Caco-2 (cell line): ENCODE measurements around the gene MOAP1. TPM values are rescaled to one million over a fixed set of nuclear protein-coding genes. Genes with fewer than 3 reads are reported as not detected.
"Not testable (repeated sequence)": the region's sequence is repeated elsewhere in the genome, so short reads cannot be mapped to it uniquely, and the experiment has no call there.

Source experiments
- BruUV-seq: library from RNA; stranded (reverse); fragments of 400-500 nt; replicated peaks from 2 replicates; lab custom pipeline; 2021; lab: Mats Ljungman, UMichigan
- CTCF ChIA-PET: fragments of 300-600 bp; sonication (Branson Sonifier 250); formaldehyde crosslinking; loops from one replicate; lab custom pipeline; 2022; ENCODE audit warnings: antibody characterized with exemption; lab: Charles Lee
- POLR2A ChIA-PET: fragments of 300-600 bp; sonication (Branson Sonifier 250); formaldehyde crosslinking; loops from one replicate; lab custom pipeline; 2022; ENCODE audit warnings: antibody characterized with exemption; lab: Charles Lee
- DNase-seq, 2 experiments: peaks; one replicate each; pipeline versions ENCODE4 v3.0.0 to v3.0.0-alpha.2; 2020 to 2022
- H3K27me3 ChIP-seq: replicated peaks from 2 replicates; pipeline ENCODE4 v1.6.0; 2011; ENCODE audit warnings: low read length; ENCODE audit not compliant: control insufficient read depth, insufficient read depth
- H3K36me3 ChIP-seq: 2 replicates; pipeline ENCODE4 v1.5.1; 2011; ENCODE audit warnings: low read length; ENCODE audit not compliant: control insufficient read depth, insufficient read depth
- H3K4me1 ChIP-seq: fragments of 250-450 bp; sonication (Bioruptor Pico); 2 replicates; pipeline ENCODE4 v1.5.1; 2020; ENCODE audit warnings: mild to moderate bottlenecking
- H3K4me3 ChIP-seq: 2 replicates; pipeline ENCODE4 v1.5.1; 2011; ENCODE audit warnings: low read depth, mild to moderate bottlenecking, control low read depth, low read length
- H3K9me3 ChIP-seq: fragments of 250-450 bp; sonication (Bioruptor Pico); 2 replicates; pipeline ENCODE4 v1.5.1; 2020; ENCODE audit warnings: mild to moderate bottlenecking, moderate library complexity
- H3K27ac Mint-ChIP-seq: one replicate; pipeline ENCODE4 v1.8.0; 2022; ENCODE audit warnings: mixed read lengths; ENCODE audit not compliant: unreplicated experiment
- H3K27me3 Mint-ChIP-seq: one replicate; pipeline ENCODE4 v1.8.0; 2022; ENCODE audit warnings: mixed read lengths; ENCODE audit not compliant: insufficient read depth, unreplicated experiment
- H3K36me3 Mint-ChIP-seq: one replicate; pipeline ENCODE4 v1.8.0; 2022; ENCODE audit warnings: mild to moderate bottlenecking, mixed read lengths; ENCODE audit not compliant: insufficient read depth, unreplicated experiment
- H3K4me1 Mint-ChIP-seq: one replicate; pipeline ENCODE4 v1.8.0; 2022; ENCODE audit warnings: low read depth, mixed read lengths; ENCODE audit not compliant: unreplicated experiment
- H3K4me3 Mint-ChIP-seq: one replicate; pipeline ENCODE4 v1.8.0; 2022; ENCODE audit warnings: mild to moderate bottlenecking, moderate library complexity, mixed read lengths; ENCODE audit not compliant: unreplicated experiment
- H3K9me3 Mint-ChIP-seq: one replicate; pipeline ENCODE4 v1.8.0; 2022; ENCODE audit warnings: mixed read lengths; ENCODE audit not compliant: unreplicated experiment
- intact Hi-C: fragments of 100-400 bp; cut with micrococcal nuclease; formaldehyde crosslinking; loops from one replicate; pipeline ENCODE4 v1.10.0; 2022; ENCODE audit not compliant: unreplicated experiment
- total RNA-seq: library from RNA; stranded (reverse); gene quantifications from 2 replicates; pipeline ENCODE4 v1.2.3, GENCODE V29; 2022
- TF ChIP-seq, protein P1 (sequence below), 2 experiments: fragments of 200-600 bp in 1 of 2; IDR thresholded peaks; 1 replicate in 1 of 2; 2 replicates in 1 of 2; pipeline versions ENCODE4 v1.5.1 to v1.8.0; 2011 to 2022; ENCODE audit warnings: antibody characterized with exemption in 1 of 2, control low read depth in 1 of 2, inconsistent platforms in 1 of 2, low read depth in 1 of 2, low read length in 1 of 2, mild to moderate bottlenecking in 1 of 2, moderate library complexity in 1 of 2; ENCODE audit not compliant: insufficient read depth in 1 of 2, severe bottlenecking in 1 of 2, unreplicated experiment in 1 of 2

Gene MOAP1
- total RNA-seq, 1 experiment from 2014 or later = 12.2 TPM

DNA sequence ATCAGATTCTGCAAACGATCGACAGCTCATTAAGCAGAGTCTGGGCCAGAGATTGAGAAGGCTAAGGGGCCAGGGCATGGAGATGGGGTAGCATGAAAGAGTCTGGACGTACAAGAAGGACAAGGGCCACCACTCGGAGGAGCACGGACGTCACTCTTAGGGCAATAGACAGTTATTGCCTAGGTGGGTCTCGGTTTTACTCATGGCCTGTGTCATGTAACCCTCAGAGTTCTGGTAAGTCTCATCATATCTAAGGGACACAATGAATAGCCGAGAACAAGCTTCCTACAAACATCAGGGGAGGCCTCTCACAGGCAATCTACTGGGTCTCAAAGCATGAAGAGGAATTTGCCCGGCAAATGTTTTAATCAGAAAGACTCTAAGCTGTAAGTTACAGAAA lies 38.6 kb downstream of the MOAP1 start:
- CTCF ChIA-PET = interaction anchor here (0.6 to 1.3 kb wide), 4 partner anchors 14 to 41 kb away, joined by 3 to 4 read pairs (median 4); partner anchors contain the start of gene ITPK1
- H3K4me3 Mint-ChIP-seq = no peak overlapping the region

DNA sequence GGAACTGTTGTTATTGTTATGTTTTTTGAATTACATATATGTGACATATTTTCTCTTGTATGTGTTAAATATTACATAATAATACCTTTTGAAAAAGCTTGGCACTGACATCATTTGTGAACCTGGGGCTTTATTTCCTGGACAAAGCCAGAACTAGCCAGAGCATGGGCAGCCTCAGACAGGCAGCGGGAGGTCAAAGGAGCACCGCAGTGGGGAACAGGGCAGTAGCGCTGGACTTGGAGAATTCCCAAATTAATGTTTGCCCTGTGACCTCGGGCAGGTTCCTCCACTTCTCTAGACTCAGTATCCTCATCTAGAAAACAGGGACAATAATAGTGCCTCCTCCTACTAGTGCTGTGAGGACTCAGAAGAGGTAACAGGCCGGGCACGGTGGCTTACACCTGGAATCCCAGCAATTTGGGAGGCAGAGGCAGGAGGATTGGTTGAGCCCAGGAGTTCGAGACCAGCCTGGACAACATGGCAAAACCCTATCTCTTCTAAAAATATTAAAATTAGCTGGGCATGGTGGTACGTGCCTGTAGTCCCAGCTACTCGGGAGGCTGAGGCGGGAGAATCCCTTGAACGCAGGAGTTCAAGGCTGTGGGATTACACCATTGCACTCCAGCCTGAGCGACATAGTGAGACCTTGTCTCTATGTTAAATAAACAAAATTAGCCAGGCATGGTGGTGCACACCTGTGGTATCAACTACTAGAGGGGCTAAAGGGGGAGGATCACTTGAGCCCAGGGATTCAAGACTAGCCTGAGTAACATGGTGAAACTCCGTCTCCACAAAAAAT lies 41.6 kb downstream of the MOAP1 start:
- Mint-ChIP-seq H3K27ac (no peak overlapping the region), H3K36me3 (peaks cover 6% of the 10 kb centered on the region), H3K9me3 (no peaks in the 10 kb centered on the region), H3K27me3 (no peaks in the 10 kb centered on the region), H3K4me3 (no peak overlapping the region), H3K4me1 (peaks cover 6% of the 10 kb centered on the region)
- CTCF ChIA-PET = no interaction called here
- H3K36me3 ChIP-seq = no peaks in the 10 kb centered on the region
- DNase-seq = no peak
- H3K4me1 ChIP-seq = peaks cover 5% of the 10 kb centered on the region; the same call in 1 of the 2 replicates
- intact Hi-C loops = no loop called here
- H3K4me3 ChIP-seq = no peak overlapping the region
- POLR2A ChIA-PET = no interaction called here
- TF ChIP-seq, protein P1, sequence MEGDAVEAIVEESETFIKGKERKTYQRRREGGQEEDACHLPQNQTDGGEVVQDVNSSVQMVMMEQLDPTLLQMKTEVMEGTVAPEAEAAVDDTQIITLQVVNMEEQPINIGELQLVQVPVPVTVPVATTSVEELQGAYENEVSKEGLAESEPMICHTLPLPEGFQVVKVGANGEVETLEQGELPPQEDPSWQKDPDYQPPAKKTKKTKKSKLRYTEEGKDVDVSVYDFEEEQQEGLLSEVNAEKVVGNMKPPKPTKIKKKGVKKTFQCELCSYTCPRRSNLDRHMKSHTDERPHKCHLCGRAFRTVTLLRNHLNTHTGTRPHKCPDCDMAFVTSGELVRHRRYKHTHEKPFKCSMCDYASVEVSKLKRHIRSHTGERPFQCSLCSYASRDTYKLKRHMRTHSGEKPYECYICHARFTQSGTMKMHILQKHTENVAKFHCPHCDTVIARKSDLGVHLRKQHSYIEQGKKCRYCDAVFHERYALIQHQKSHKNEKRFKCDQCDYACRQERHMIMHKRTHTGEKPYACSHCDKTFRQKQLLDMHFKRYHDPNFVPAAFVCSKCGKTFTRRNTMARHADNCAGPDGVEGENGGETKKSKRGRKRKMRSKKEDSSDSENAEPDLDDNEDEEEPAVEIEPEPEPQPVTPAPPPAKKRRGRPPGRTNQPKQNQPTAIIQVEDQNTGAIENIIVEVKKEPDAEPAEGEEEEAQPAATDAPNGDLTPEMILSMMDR (IDR thresholded peaks at IDR 0.05; ENCODE audit: insufficient read depth in 1 of 2, low read depth in 1 of 2, low read length in 1 of 2, severe bottlenecking in 1 of 2, unreplicated experiment in 1 of 2) = no peak
- BruUV-seq = no TSS peak
- H3K27me3 ChIP-seq = no peaks in the 10 kb centered on the region
- no peaks in the 10 kb centered on the region for H3K9me3 ChIP-seq

More for the DNA sequence above, 38.6 kb downstream of the MOAP1 start:
- no peak overlapping the region for H3K4me3 ChIP-seq
- no peaks in the 10 kb centered on the region for H3K27me3 ChIP-seq
- intact Hi-C loops = no loop called here
- TF ChIP-seq, protein P1 (IDR thresholded peaks at IDR 0.05; ENCODE audit: insufficient read depth in 1 of 2, low read depth in 1 of 2, low read length in 1 of 2, severe bottlenecking in 1 of 2, unreplicated experiment in 1 of 2) = no peak
- no peaks in the 10 kb centered on the region for H3K9me3 Mint-ChIP-seq
- DNase-seq = no peak
- H3K4me1 Mint-ChIP-seq = peaks cover 12% of the 10 kb centered on the region
- no TSS peak for BruUV-seq
- H3K27ac Mint-ChIP-seq = no peak overlapping the region
- peaks cover 5% of the 10 kb centered on the region for H3K36me3 Mint-ChIP-seq
- H3K4me1 ChIP-seq = peaks cover 25% of the 10 kb centered on the region
- H3K9me3 ChIP-seq = no peaks in the 10 kb centered on the region
- no peaks in the 10 kb centered on the region for H3K27me3 Mint-ChIP-seq
- POLR2A ChIA-PET = no interaction called here
- H3K36me3 ChIP-seq = no peaks in the 10 kb centered on the region

DNA sequence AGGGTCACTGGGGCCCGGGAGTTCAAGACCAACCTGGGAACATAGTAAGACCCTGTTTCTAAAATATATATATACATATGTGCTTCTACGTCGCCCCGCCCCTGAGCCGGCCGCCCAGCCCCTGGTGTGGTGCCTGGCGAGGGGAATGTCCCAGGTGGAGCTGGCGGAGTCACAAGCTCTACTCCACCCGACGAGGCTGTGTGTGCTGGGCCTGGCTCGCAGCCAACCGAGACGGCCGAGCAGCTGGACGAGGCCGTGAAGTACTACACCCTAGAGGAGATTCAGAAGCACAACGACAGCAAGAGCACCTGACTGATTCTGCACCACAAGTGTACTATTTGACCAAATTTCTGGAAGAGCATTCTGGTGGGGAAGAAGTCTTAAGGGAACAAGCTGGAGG lies 46.8 kb downstream of the MOAP1 start:
- peaks cover 6% of the 10 kb centered on the region for H3K4me1 Mint-ChIP-seq
- no peaks in the 10 kb centered on the region for H3K9me3 Mint-ChIP-seq
- Histone ChIP-seq H3K9me3 (no peaks in the 10 kb centered on the region), H3K36me3 (no peaks in the 10 kb centered on the region), H3K4me1 (no peaks in the 10 kb centered on the region), H3K27me3 (no peaks in the 10 kb centered on the region), H3K4me3 (no peak overlapping the region)
- no peak for DNase-seq
- H3K36me3 Mint-ChIP-seq = peaks cover 6% of the 10 kb centered on the region
- H3K27ac Mint-ChIP-seq = no peak overlapping the region
- no peak overlapping the region for H3K4me3 Mint-ChIP-seq
- intact Hi-C loops = no loop called here
- POLR2A ChIA-PET = no interaction called here
- no peaks in the 10 kb centered on the region for H3K27me3 Mint-ChIP-seq
- TF ChIP-seq, protein P1 (IDR thresholded peaks at IDR 0.05; ENCODE audit: insufficient read depth in 1 of 2, low read depth in 1 of 2, low read length in 1 of 2, severe bottlenecking in 1 of 2, unreplicated experiment in 1 of 2) = no peak
- CTCF ChIA-PET = interaction anchor here (1.1 to 1.8 kb wide), 3 partner anchors 9 to 25 kb away, joined by 3 to 10 read pairs (median 4); no protein-coding TSS in a partner anchor
- no TSS peak for BruUV-seq

DNA sequence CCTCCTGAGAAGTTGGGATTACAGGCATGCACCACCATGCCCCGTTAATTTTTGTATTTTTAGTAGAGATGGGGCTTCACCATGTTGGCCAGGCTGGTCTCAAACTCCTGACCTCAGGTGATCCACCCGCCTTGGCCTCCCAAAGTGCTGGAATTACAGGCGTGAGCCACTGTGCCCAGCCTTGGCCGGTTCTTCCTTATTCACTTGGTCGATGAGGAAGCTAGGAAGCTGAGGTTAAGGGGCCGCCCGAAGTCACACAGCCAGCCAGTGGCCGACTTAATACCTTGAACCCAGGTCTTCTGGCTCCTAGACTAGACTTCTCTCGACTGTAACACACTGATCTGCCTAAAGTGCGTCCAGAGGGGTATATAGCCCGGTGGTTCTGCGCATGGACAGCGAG lies 48.2 kb downstream of the MOAP1 start:
- BruUV-seq, H3K4me1 ChIP-seq, H3K27me3 Mint-ChIP-seq: not testable (repeated sequence)

More for the DNA sequence above, 48.2 kb downstream of the MOAP1 start:
- CTCF ChIA-PET, H3K9me3 ChIP-seq, DNase-seq, H3K4me3 ChIP-seq, intact Hi-C loops, H3K36me3 Mint-ChIP-seq, POLR2A ChIA-PET, H3K36me3 ChIP-seq, H3K4me1 Mint-ChIP-seq, H3K27ac Mint-ChIP-seq, H3K9me3 Mint-ChIP-seq, H3K27me3 ChIP-seq, H3K4me3 Mint-ChIP-seq: not testable (repeated sequence)
